Measurements from ENCODE around the gene ASPSCR1. TPM values are rescaled to one million over a fixed set of nuclear protein-coding genes. Genes with fewer than 3 reads are reported as not detected.

ASPSCR1 gene
- total and polyA plus RNA-seq, 9 of the 15 experiments (the other 6 are each of a cell fraction or from before 2014, with no cell fraction given) = 0.90 to 36.9 (median 11.6) TPM

- peak; percentile 12; the same call in 1 of the 2 replicates for TF ChIP-seq ZBTB9 (CRISPR knock-in tag; IDR thresholded peaks at IDR 0.05)
- no peak for TF ChIP-seq IRF2 (CRISPR knock-in tag; IDR thresholded peaks at IDR 0.05)
- peak; percentile 93; the same call in 1 of the 2 replicates for TF ChIP-seq ERF (CRISPR knock-in tag; IDR thresholded peaks at IDR 0.05)
- peak; percentile 79 for TF ChIP-seq GABPB1 (CRISPR knock-in tag; IDR thresholded peaks at IDR 0.05)
- no peak for TF ChIP-seq FOXM1 (IDR thresholded peaks at IDR 0.05; ENCODE audit: low read depth)
- no peak; the same call in 1 of the 2 replicates for TF ChIP-seq FOXM1 (CRISPR knock-in tag; IDR thresholded peaks at IDR 0.05; ENCODE audit: low read depth)
- TF ChIP-seq FOXJ3 (CRISPR knock-in tag; IDR thresholded peaks at IDR 0.05) = no peak
- peak; percentile 62 for TF ChIP-seq SAP30 (IDR thresholded peaks at IDR 0.05; ENCODE audit: borderline replicate concordance, insufficient read depth, low read depth, low read length, poor library complexity, severe bottlenecking)
- peak; percentile 32 for TF ChIP-seq SMAD1 (IDR thresholded peaks at IDR 0.05; ENCODE audit: low read depth, low read length, partially characterized antibody)
- no peak for TF ChIP-seq MCM5 (IDR thresholded peaks at IDR 0.05; ENCODE audit: low read depth)
- TF ChIP-seq USF1 (CRISPR knock-in tag; IDR thresholded peaks at IDR 0.05) = peak; percentile 95
- TF ChIP-seq THRAP3 (IDR thresholded peaks at IDR 0.05; ENCODE audit: borderline replicate concordance) = no peak
- peak; percentile 85 to 97 (median 97) for TF ChIP-seq YY1 (IDR thresholded peaks at IDR 0.05; ENCODE audit: borderline replicate concordance in 1 of 3, control insufficient read depth in 1 of 3, extremely low read depth in 1 of 3, insufficient read depth in 3 of 3, insufficient read length in 1 of 3, insufficient replicate concordance in 2 of 3, low read depth in 1 of 3, low read length in 2 of 3)
- TF ChIP-seq REST (IDR thresholded peaks at IDR 0.05; ENCODE audit: borderline replicate concordance) = peak; percentile 80
- TF ChIP-seq REST (CRISPR knock-in tag; IDR thresholded peaks at IDR 0.05; ENCODE audit: low read depth) = peak; percentile 68; the same call in 1 of the 2 replicates
- peak; percentile 52; the same call in 1 of the 2 replicates for TF ChIP-seq ZBTB1 (CRISPR knock-in tag; IDR thresholded peaks at IDR 0.05; ENCODE audit: borderline replicate concordance, low read depth)
Measured at GRCh38 chr17:81977211-81977808, at the start of gene ASPSCR1 (continued).

Data from K562 (cell line).